PFSK-1 (cell line): ENCODE results near the gene XYLT1.

Experiments used
- FOXP2 ChIP-seq: optimal IDR thresholded peaks from 2 replicates; pipeline ENCODE3; 2011; ENCODE audit warnings: borderline replicate concordance, control low read depth, inconsistent platforms; ENCODE audit not compliant: insufficient read depth; ENCODE audit errors: extremely low read length, extremely low read depth
- POLR2AphosphoS5 ChIP-seq: IDR thresholded peaks from 2 replicates; pipeline ENCODE4 v1.6.1; 2012; ENCODE audit warnings: low read depth, mild to moderate bottlenecking, control low read depth, low read length, moderate library complexity
- SIN3A ChIP-seq: IDR thresholded peaks from 2 replicates; pipeline ENCODE4 v1.6.1; 2012; ENCODE audit warnings: mild to moderate bottlenecking, low read length, moderate library complexity, borderline replicate concordance; ENCODE audit not compliant: insufficient read depth
- TAF1 ChIP-seq: IDR thresholded peaks from 2 replicates; pipeline ENCODE4 v1.6.1; 2012; ENCODE audit warnings: low read length, control low read depth, borderline replicate concordance; ENCODE audit not compliant: insufficient read depth
- TF ChIP-seq, protein P1 (sequence below), 2 experiments: IDR thresholded peaks; 2 replicates each; pipeline versions ENCODE4 v1.6.1 to v1.8.0; 2011 to 2012; ENCODE audit warnings: low read depth in 2 of 2, low read length in 2 of 2, control low read depth in 1 of 2, inconsistent platforms in 1 of 2, mild to moderate bottlenecking in 1 of 2, moderate library complexity in 1 of 2; ENCODE audit not compliant: insufficient read depth in 1 of 2

The XYLT1 gene

DNA sequence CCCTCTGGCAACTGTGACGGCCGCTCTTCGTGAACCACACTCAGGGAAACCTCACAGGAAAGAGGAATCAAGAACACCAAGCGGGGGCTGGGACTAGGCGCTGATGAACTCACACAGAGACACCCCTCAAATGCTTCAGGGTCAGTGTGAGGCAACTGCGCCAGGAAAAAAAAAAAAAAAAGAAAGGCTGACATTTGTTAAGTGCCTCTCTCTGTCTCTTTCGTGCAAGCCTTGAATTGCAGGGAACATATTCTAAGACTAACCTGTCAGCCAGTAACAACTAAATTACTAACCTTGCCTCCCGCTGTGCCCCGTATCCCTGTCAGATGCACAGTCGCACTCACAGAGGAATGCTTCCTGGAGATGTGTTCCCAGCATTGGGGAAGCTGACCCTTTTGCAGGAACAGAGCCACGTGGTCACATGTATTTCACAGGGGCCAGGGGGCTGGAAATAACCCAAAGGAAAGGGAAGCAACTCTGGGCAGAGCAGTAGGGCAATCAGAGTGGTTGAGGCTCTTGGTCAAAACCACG, 247.8 kb downstream of the XYLT1 start:
- no peak for TF ChIP-seq TAF1
- no peak for TF ChIP-seq POLR2AphosphoS5
- no peak for TF ChIP-seq SIN3A
- TF ChIP-seq, protein P1, sequence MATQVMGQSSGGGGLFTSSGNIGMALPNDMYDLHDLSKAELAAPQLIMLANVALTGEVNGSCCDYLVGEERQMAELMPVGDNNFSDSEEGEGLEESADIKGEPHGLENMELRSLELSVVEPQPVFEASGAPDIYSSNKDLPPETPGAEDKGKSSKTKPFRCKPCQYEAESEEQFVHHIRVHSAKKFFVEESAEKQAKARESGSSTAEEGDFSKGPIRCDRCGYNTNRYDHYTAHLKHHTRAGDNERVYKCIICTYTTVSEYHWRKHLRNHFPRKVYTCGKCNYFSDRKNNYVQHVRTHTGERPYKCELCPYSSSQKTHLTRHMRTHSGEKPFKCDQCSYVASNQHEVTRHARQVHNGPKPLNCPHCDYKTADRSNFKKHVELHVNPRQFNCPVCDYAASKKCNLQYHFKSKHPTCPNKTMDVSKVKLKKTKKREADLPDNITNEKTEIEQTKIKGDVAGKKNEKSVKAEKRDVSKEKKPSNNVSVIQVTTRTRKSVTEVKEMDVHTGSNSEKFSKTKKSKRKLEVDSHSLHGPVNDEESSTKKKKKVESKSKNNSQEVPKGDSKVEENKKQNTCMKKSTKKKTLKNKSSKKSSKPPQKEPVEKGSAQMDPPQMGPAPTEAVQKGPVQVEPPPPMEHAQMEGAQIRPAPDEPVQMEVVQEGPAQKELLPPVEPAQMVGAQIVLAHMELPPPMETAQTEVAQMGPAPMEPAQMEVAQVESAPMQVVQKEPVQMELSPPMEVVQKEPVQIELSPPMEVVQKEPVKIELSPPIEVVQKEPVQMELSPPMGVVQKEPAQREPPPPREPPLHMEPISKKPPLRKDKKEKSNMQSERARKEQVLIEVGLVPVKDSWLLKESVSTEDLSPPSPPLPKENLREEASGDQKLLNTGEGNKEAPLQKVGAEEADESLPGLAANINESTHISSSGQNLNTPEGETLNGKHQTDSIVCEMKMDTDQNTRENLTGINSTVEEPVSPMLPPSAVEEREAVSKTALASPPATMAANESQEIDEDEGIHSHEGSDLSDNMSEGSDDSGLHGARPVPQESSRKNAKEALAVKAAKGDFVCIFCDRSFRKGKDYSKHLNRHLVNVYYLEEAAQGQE (IDR thresholded peaks at IDR 0.05; ENCODE audit: insufficient read depth in 1 of 2, low read depth in 2 of 2, low read length in 2 of 2), result no peak
- no peak for TF ChIP-seq FOXP2

DNA sequence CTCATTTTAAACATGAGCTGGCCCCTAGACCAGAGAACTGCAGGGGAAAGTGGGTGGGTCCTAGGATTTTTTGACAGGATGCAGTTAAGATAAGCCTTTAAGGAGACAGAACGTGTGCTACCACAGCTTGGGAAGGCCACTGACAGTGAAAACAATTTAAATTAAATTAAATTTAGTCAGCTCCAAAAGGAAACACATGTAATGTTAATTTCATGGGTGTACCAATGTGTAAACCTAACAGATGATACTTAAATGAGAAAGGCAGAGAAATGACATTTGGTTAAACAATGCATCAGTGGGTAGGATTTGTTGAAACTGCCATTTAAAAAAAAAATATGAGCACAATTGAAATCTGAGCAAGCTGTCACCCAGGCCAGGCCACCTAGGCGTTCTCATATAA, 250.8 kb downstream of the XYLT1 start:
- TF ChIP-seq, protein P1 (IDR thresholded peaks at IDR 0.05; ENCODE audit: insufficient read depth in 1 of 2, low read depth in 2 of 2, low read length in 2 of 2), result no peak
- TF ChIP-seq SIN3A (no peak), FOXP2 (no peak), POLR2AphosphoS5 (no peak), TAF1 (no peak)

DNA sequence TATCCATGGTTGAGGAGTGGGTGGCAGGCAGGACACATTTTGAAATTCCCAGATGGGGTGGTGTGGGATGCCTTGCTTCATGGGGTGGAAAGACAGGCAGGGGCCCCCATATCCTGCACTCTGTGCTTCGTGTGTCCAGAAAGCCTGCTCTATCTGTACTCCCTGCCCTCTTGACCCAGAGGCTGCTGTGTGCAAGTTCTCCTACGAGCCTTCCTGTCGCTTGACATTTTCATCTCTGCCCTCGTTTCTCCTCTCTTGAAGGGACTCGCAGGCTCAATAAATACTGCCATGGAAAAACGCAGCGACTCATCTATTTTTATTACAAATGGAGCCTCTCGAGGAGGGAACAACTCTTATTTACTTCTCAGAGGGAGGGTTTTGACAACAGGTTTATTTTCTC, 254.8 kb downstream of the XYLT1 start:
- TF ChIP-seq POLR2AphosphoS5 (no peak), SIN3A (no peak), TAF1 (no peak), FOXP2 (no peak)
- TF ChIP-seq, protein P1 (IDR thresholded peaks at IDR 0.05; ENCODE audit: insufficient read depth in 1 of 2, low read depth in 2 of 2, low read length in 2 of 2), result no peak

DNA sequence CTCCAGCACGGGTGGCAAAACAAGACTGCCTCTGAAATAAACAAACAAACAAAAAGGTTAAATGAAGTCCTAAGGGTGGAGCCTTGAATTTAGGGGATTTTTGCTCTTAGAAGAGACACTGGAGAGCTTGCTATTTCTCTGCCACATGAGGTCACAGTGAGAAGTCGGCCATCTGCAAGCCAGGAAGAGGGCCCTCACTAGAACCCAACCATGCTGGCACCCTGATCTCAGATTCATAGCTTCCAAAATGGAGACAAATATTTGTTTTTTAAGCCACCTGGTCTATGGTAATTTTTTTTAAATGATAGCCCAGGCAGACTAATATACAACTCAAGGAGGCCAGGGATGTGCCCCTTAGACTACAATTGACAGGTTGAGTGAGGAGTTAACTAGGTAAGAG, 255.5 kb downstream of the XYLT1 start:
- TF ChIP-seq, protein P1 (IDR thresholded peaks at IDR 0.05; ENCODE audit: insufficient read depth in 1 of 2, low read depth in 2 of 2, low read length in 2 of 2), result no peak
- TF ChIP-seq SIN3A (no peak), POLR2AphosphoS5 (no peak), FOXP2 (no peak), TAF1 (no peak)

DNA sequence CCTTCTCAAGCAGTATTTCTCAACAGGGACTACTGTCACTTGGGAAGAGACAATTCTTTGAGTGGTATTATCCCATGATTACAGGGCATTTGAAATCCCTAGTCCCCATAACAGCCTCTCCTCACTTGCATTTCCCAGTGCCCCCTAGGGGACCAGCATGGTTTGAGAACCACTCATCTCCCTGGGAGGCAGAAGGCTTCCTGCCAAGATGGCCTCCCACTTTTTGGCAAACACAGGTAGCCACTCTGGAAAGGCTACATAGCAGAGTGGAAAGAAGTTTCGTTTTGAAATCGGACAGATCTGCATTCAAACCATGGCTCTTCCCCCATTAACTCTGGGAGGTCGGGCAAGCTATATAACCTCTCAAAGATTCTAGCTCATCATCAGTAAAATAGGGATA, 256.8 kb downstream of the XYLT1 start:
- TF ChIP-seq, protein P1 (IDR thresholded peaks at IDR 0.05; ENCODE audit: insufficient read depth in 1 of 2, low read depth in 2 of 2, low read length in 2 of 2), result no peak
- TF ChIP-seq TAF1 (no peak), SIN3A (no peak), FOXP2 (no peak), POLR2AphosphoS5 (no peak)
